BLaER1 (cell line): Measurements from ENCODE around the gene NPPB.

Experiments used
- H3K27ac ChIP-seq: shearing (Covaris generic); formaldehyde crosslinking; 2 replicates; pipeline ENCODE4 v1.8.1; 2022
- H3K27me3 ChIP-seq: shearing (Covaris generic); formaldehyde crosslinking; 2 replicates; pipeline ENCODE4 v1.8.1; 2022
- H3K36me3 ChIP-seq: shearing (Covaris generic); formaldehyde crosslinking; 2 replicates; pipeline ENCODE4 v1.8.1; 2022
- H3K4me1 ChIP-seq: shearing (Covaris generic); formaldehyde crosslinking; 2 replicates; pipeline ENCODE4 v1.8.1; 2022
- H3K4me2 ChIP-seq: shearing (Covaris generic); formaldehyde crosslinking; 2 replicates; pipeline ENCODE4 v1.8.1; 2022
- H3K4me3 ChIP-seq: shearing (Covaris generic); formaldehyde crosslinking; 2 replicates; pipeline ENCODE4 v1.8.1; 2022
- H3K9ac ChIP-seq: shearing (Covaris generic); formaldehyde crosslinking; 2 replicates; pipeline ENCODE4 v1.8.1; 2022
- H3K9me3 ChIP-seq: shearing (Covaris generic); formaldehyde crosslinking; 2 replicates; pipeline ENCODE4 v1.8.1; 2022
- H4K20me1 ChIP-seq: shearing (Covaris generic); formaldehyde crosslinking; 2 replicates; pipeline ENCODE4 v1.8.1; 2022
- Cebpa-rat ChIP-seq: shearing (Covaris generic); IDR thresholded peaks from 2 replicates; pipeline ENCODE4 v1.8.1; 2022

NPPB gene

DNA sequence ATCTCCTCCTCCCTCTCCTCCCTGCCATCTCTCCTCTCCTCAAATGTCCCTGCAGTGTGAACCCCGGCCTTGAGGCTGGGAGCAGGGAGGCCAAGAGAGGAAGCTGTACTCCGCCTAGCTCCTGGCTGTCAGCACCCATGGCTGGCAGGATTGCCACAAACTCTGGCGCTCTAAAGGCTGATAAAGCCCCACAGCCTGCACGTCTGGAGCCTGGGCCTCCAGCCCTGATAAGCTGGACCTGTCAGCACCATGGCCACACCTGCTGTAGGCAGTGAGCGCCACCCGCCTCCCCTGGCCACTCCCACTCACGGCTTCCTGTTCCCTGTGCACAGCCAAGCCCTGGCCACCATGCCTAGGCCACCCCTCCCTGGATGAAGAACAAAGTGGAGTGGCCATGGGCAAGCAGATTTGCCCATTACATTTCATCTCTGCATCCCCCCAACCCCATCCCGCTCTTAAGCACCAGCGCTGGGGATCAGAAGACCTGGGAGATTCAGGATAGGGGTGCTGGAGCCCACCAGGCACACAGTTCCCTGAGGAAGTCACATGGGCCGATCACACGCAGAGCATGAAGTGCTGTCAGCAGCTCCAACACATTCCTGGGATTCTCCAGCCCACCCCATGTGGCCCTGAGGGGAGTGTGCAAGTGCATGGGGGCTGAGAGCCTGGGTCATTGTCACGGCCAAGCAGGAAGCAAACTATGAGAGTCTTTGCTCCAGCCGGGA is 24.2 kb upstream of the NPPB start:
- Histone ChIP-seq H3K27ac (no peak overlapping the region), H3K4me1 (peaks cover 14% of the 10 kb centered on the region), H3K9ac (no peak overlapping the region), H4K20me1 (no peaks in the 10 kb centered on the region; the same call in 1 of the 2 replicates), H3K4me2 (0 out of 2 replicates have a peak overlapping the region, but pooled peaks have one; percentile 26), H3K27me3 (no peaks in the 10 kb centered on the region; the same call in 1 of the 2 replicates), H3K9me3 (no peaks in the 10 kb centered on the region), H3K4me3 (no peak overlapping the region), H3K36me3 (no peaks in the 10 kb centered on the region)
- no peak for TF ChIP-seq Cebpa-rat

- no peaks in the 10 kb centered on the region for H3K9me3 ChIP-seq
- no peak overlapping the region for H3K4me3 ChIP-seq
- no peak for TF ChIP-seq Cebpa-rat
- H3K27me3 ChIP-seq: no peaks in the 10 kb centered on the region; the same call in 1 of the 2 replicates
- no peak overlapping the region for H3K27ac ChIP-seq
- peaks cover 14% of the 10 kb centered on the region for H3K4me1 ChIP-seq
- no peak overlapping the region for H3K4me2 ChIP-seq
- no peaks in the 10 kb centered on the region for H3K36me3 ChIP-seq
- H4K20me1 ChIP-seq: no peaks in the 10 kb centered on the region; the same call in 1 of the 2 replicates
- H3K9ac ChIP-seq: no peak overlapping the region
These were observed 23.1 kb upstream of the NPPB start for GRCh38 chr1:11881749-11882441.

DNA sequence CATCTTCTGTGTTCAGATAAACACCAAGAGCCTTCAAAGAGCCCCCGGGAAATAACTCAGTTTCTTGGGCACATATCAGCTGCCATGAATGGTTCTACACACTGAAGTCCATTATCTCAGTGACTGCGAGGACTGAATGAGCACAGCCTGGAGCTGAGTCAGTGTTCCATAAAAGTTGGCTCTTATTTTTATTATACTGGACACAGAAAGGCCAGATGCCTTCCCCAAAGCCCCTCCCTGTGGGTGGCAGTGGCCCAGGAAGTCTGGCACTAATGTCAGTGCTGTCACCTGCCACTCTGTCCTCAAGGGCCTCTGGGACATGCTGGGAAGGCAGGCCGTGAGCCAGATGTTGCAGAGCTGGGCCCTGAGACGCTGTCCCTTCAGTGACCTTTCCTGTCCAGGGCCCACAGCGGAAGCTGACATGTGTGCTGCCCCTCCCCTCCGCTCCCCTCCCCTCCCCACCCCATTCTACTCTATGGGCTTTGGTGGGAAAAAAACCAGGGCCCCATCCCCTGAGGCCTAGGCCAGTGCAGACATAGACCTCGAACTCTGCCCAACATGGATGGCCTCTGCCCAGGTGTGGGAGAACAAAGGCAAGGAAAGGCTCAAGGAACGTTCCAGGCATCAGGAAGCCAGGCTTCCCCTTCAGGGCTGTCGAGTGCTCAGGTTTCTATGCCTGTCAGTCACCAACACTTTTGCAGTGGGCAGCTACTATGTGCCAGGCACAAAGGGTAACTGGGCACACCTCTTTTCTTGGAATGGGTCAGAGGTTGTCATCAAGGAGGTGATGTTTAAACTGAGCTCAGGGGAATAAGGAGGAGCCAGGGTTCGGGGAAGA is 22.4 kb upstream of the NPPB start:
- no peaks in the 10 kb centered on the region; the same call in 1 of the 2 replicates for H4K20me1 ChIP-seq
- no peak overlapping the region for H3K4me2 ChIP-seq
- TF ChIP-seq Cebpa-rat: no peak
- H3K4me3 ChIP-seq: no peak overlapping the region
- no peak overlapping the region for H3K27ac ChIP-seq
- no peak overlapping the region for H3K9ac ChIP-seq
- no peaks in the 10 kb centered on the region for H3K9me3 ChIP-seq
- H3K27me3 ChIP-seq: no peaks in the 10 kb centered on the region; the same call in 1 of the 2 replicates
- peaks cover 14% of the 10 kb centered on the region for H3K4me1 ChIP-seq
- no peaks in the 10 kb centered on the region for H3K36me3 ChIP-seq

- H3K36me3 ChIP-seq: no peaks in the 10 kb centered on the region
- no peak overlapping the region for H3K9ac ChIP-seq
- H3K4me2 ChIP-seq: no peak overlapping the region
- TF ChIP-seq Cebpa-rat: no peak
- H3K4me1 ChIP-seq: peaks cover 14% of the 10 kb centered on the region
- no peak overlapping the region for H3K27ac ChIP-seq
- no peak overlapping the region for H3K4me3 ChIP-seq
- no peaks in the 10 kb centered on the region; the same call in 1 of the 2 replicates for H3K27me3 ChIP-seq
- H3K9me3 ChIP-seq: no peaks in the 10 kb centered on the region
- no peaks in the 10 kb centered on the region; the same call in 1 of the 2 replicates for H4K20me1 ChIP-seq
These were observed 21.4 kb upstream of the NPPB start for GRCh38 chr1:11880181-11880575.

GRCh38 chr1:11879311-11880180 is 20.8 kb upstream of the NPPB start:
- no peak overlapping the region for H3K9ac ChIP-seq
- H3K9me3 ChIP-seq: no peaks in the 10 kb centered on the region
- H3K4me2 ChIP-seq: no peak overlapping the region
- peaks cover 14% of the 10 kb centered on the region for H3K4me1 ChIP-seq
- H4K20me1 ChIP-seq: no peaks in the 10 kb centered on the region; the same call in 1 of the 2 replicates
- H3K4me3 ChIP-seq: no peak overlapping the region
- no peak for TF ChIP-seq Cebpa-rat
- no peak overlapping the region for H3K27ac ChIP-seq
- no peaks in the 10 kb centered on the region for H3K36me3 ChIP-seq
- no peaks in the 10 kb centered on the region; the same call in 1 of the 2 replicates for H3K27me3 ChIP-seq

- H4K20me1 ChIP-seq: no peaks in the 10 kb centered on the region; the same call in 1 of the 2 replicates
- H3K4me2 ChIP-seq: no peak overlapping the region
- no peaks in the 10 kb centered on the region; the same call in 1 of the 2 replicates for H3K27me3 ChIP-seq
- TF ChIP-seq Cebpa-rat: no peak
- no peaks in the 10 kb centered on the region for H3K9me3 ChIP-seq
- H3K4me3 ChIP-seq: no peak overlapping the region
- H3K9ac ChIP-seq: no peak overlapping the region
- H3K27ac ChIP-seq: no peak overlapping the region
- no peaks in the 10 kb centered on the region for H3K36me3 ChIP-seq
- peaks cover 14% of the 10 kb centered on the region for H3K4me1 ChIP-seq
These were observed 20.1 kb upstream of the NPPB start for GRCh38 chr1:11878891-11879190.

- Histone ChIP-seq H4K20me1 (no peaks in the 10 kb centered on the region; the same call in 1 of the 2 replicates), H3K9ac (no peak overlapping the region), H3K27me3 (no peaks in the 10 kb centered on the region; the same call in 1 of the 2 replicates), H3K4me3 (no peak overlapping the region), H3K36me3 (no peaks in the 10 kb centered on the region), H3K9me3 (no peaks in the 10 kb centered on the region), H3K4me1 (peaks cover 13% of the 10 kb centered on the region), H3K27ac (no peak overlapping the region), H3K4me2 (no peak overlapping the region)
- no peak for TF ChIP-seq Cebpa-rat
These were observed 19.5 kb upstream of the NPPB start for GRCh38 chr1:11878081-11878890.

DNA sequence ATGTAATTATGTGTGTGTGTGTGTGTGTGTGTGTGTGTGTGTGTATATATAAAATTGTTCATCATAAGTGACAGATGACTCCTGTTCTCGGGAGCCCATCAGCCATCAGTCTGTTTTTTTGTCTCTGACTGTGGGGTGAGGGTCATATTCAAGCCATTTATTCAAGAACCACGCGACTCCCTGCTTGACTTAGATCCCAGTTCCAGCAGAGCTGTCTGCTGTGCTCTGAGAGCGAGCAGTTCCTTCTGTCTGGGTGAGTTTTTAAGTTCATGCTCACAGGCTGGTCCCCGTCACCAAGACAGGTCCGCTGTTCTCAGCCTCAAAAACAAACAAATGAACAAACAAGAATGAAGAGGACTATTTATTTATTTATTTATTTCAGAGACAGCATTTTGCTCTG is 18.3 kb upstream of the NPPB start:
- Histone ChIP-seq H3K27me3 (no peaks in the 10 kb centered on the region; the same call in 1 of the 2 replicates), H3K9ac (no peak overlapping the region), H3K27ac (no peak overlapping the region), H4K20me1 (no peaks in the 10 kb centered on the region; the same call in 1 of the 2 replicates), H3K4me2 (no peak overlapping the region), H3K4me1 (0 out of 2 replicates have a peak, but pooled peaks cover 4% of the 10 kb centered on the region), H3K36me3 (no peaks in the 10 kb centered on the region), H3K4me3 (no peak overlapping the region), H3K9me3 (no peaks in the 10 kb centered on the region)
- no peak for TF ChIP-seq Cebpa-rat
